Stimulated activated CD4-positive, alpha-beta T cell treated with anti-CD3 and anti-CD28 coated beads, TNF-alpha, amount 100 ng/mL, for 1 hour (primary cell): ENCODE data around the gene SPARC.
A peak's percentile ranks its signal among the peaks of the same experiment; 100 is the strongest.

ENCODE experiments used
- DNase-seq, 3 donors: peaks; one replicate each; pipeline ENCODE4 v3.0.0-alpha.2; 2020; ENCODE audit warnings: low read depth in 3 of 3, low spot score in 1 of 3

SPARC gene

GRCh38 chr5:151661968-151662732 lies 24.6 kb downstream of the SPARC start:
- no peak for DNase-seq

GRCh38 chr5:151660616-151661495 lies 25.9 kb downstream of the SPARC start:
- no peak for DNase-seq

GRCh38 chr5:151659001-151659754 lies 27.5 kb downstream of the SPARC start:
- peak; percentile 41 to 74 (median 59) for DNase-seq

GRCh38 chr5:151657114-151657513 lies 29.6 kb downstream of the SPARC start:
- no peak for DNase-seq

- no peak for DNase-seq
Observed at GRCh38 chr5:151656311-151656710, 30.4 kb downstream of the SPARC start.

- peak; percentile 14 to 59 (median 40) for DNase-seq
Observed at GRCh38 chr5:151651997-151652645, 34.6 kb downstream of the SPARC start.

GRCh38 chr5:151648988-151649387 lies 37.7 kb downstream of the SPARC start:
- no peak for DNase-seq

- no peak for DNase-seq
Observed at GRCh38 chr5:151648089-151648488, 38.6 kb downstream of the SPARC start.

GRCh38 chr5:151647320-151647861 lies 39.3 kb downstream of the SPARC start:
- DNase-seq = no peak

- no peak for DNase-seq
Observed at GRCh38 chr5:151646334-151646733, 40.4 kb downstream of the SPARC start.

- no peak for DNase-seq
Observed at GRCh38 chr5:151643388-151643787, 43.3 kb downstream of the SPARC start.

- DNase-seq = no peak
Observed at GRCh38 chr5:151642472-151643140, 44.1 kb downstream of the SPARC start.

- no peak for DNase-seq
Observed at GRCh38 chr5:151638619-151639018, 48.1 kb downstream of the SPARC start.

- no peak for DNase-seq
Observed at GRCh38 chr5:151637676-151638075, 49.0 kb downstream of the SPARC start.

GRCh38 chr5:151633892-151634291 lies 52.8 kb downstream of the SPARC start:
- DNase-seq = no peak

GRCh38 chr5:151632941-151633340 lies 53.8 kb downstream of the SPARC start:
- DNase-seq = no peak

- no peak for DNase-seq
Observed at GRCh38 chr5:151632524-151632923, 54.2 kb downstream of the SPARC start.

- no peak for DNase-seq
Observed at GRCh38 chr5:151631941-151632340, 54.8 kb downstream of the SPARC start.

GRCh38 chr5:151630088-151630487 lies 56.6 kb downstream of the SPARC start:
- no peak for DNase-seq
